NCI-H2029 (cell line): Measurements from ENCODE around the gene C11orf24.
"Not testable (repeated sequence)": the region's sequence is repeated elsewhere in the genome, so short reads cannot be mapped to it uniquely, and the experiment has no call there.

Experiments used
- DNase-seq: peaks from one replicate; lab custom pipeline; 2025; lab: John Stamatoyannopoulos, UW

Gene C11orf24

GRCh38 chr11:68298659-68299516 is 27.1 kb upstream of the C11orf24 start:
- no peak for DNase-seq

DNA sequence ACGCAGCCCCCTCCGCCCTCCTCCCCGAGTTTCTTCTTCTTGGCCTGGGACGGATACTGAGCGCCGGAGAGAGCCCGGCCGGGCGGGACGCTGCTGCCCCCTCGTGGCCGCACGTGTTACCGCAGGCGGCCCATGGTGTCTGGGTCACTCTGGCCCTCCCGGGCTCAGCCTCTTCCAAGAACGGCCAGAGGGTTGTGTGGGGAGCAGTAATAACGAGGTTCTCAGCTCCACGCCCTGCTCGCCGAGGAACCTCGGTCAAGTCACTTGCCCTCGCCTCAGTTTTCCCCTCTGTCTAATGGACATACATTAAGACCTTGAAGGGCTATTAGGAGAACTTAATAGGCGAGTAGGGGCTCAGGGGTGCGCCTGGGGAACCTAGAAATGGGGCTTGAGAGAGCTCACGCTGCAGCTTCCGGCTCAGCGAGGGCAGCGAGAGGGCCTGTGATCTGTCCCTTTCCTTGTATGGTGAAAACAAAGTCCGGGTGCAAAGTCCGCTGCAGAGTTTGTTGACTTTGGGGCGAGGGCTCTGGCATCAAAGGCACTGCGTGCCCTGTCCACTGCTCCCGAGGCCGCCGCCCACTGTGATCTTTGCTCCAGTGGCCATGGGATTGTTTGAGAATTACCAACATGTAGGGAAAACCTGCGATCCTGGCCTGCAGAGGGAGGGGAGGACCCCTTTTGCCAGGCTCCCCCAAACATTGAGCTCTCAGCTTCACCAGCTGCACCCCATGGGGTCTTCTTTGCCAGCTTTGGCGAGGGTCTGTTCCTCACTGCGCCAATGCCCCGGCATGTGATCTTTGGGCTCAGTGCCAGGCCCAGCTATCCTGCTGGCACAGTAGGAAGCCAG is 26.3 kb upstream of the C11orf24 start:
- peak; percentile 28 for DNase-seq

- no peak for DNase-seq
These were observed 25.7 kb upstream of the C11orf24 start for GRCh38 chr11:68297494-68297811.

GRCh38 chr11:68297052-68297378 is 25.2 kb upstream of the C11orf24 start:
- DNase-seq = no peak

DNA sequence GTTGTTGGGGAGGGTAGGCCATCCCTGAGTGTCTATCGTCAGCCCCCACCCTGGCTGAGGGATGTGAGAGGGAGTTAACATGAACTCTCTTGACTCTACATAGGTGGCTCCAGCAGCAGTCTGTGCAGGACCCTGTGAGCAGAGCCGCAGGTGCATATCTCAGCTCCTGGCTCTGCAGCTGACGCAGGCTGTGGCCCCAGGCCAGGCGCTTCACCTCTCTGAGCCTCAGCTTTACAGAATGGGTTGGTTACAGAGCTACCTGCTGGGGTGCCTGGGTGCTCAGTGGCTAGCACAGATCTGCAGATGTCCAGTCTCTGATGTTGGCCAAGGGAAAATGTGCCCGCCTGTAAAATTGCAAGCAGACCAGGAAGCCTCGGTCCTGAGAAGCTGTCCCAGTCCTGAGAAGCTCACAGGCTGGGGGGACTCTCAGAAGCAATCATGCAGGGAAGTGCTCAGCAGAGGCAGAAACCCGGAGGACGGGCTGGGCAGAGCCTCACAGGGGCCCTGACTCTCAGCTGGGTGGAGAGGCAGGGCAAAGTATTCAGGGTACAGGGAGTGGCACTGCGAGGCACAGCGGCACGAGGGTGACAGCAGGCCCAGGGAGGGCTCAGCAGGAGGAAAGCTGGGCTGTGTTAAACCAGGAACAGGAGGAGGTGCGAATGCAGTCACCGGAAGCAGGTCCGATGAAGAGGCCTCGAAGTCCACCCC is 24.7 kb upstream of the C11orf24 start:
- DNase-seq = no peak

DNA sequence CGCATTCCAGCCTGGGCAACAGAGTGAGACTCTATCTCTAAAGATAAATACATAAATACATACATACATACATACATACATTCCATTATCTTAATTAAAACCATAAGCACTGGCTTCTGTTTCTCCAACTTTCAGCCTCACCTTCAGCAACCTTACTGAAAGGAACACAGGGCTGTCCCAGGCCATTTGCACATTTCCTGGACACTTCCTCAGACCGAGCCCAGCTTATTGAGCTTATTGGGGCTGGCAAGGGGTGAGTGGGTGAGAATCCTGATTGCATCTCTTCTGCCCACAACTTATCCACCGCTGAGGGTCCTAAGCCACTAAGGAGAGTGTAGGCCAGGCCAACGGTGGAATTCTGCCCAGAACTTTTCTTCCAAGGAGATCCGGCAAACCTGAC is 24.2 kb upstream of the C11orf24 start:
- no peak for DNase-seq

- DNase-seq = no peak
These were observed 23.5 kb upstream of the C11orf24 start for GRCh38 chr11:68295271-68295670.

DNA sequence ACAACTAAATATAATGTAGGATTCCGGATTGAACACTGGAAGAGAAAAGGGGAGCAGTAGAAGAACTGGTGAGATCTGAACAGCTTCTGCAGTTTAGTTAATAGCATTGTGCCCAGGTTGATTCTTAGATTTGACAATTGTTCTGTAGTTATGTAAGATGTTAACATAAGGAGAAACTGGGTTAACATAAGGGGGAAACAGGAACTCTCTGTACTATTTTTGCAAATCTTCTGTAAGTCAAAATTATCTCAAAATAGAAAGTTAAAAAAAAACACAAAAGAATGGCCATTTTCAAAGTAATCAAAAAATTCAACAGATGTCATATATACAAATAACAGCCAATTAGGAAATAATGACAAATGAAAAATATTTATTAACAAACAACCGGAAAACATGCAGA is 21.9 kb upstream of the C11orf24 start:
- DNase-seq = no peak

GRCh38 chr11:68289456-68289855 is 17.7 kb upstream of the C11orf24 start:
- no peak for DNase-seq

DNA sequence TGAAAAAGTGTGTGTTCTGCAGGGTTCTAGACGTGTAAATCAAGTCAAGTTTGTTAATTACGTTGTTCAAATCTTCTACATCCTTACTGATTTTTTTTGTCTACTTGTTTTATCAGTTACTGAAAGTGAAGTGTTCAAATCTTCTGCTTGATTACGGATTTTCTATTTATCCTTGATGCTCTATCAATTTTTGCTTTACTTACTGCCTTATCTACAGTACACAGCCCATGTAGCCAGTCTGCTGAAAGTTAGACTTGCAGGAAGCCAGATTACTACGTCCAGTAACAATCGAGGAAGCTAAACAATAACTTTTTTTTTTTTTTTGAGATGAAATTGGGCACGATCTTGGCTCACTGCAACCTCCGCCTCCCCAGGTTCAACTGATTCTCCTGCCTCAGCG is 15.6 kb upstream of the C11orf24 start:
- no peak for DNase-seq

DNA sequence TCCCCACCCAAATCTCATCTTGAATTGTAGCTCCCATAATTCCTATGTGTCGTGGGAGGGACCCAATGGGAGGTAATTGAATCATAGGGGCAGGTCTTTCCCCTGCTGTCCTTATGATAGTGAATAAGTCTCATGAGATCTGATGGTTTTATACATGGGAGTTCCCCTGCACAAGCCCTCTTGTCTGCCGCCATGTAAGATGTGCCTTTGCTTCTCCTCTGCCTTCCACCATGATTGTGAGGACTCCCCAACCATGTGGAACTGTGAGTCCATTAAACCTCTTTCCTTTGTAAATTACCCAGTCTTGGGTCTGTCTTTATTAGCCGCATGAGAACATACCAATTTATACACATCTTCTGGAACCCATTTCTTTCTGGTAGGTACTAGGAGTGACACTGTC is 12.8 kb upstream of the C11orf24 start:
- not testable (repeated sequence) for DNase-seq

GRCh38 chr11:68282861-68283230 is 11.1 kb upstream of the C11orf24 start:
- DNase-seq = no peak

DNA sequence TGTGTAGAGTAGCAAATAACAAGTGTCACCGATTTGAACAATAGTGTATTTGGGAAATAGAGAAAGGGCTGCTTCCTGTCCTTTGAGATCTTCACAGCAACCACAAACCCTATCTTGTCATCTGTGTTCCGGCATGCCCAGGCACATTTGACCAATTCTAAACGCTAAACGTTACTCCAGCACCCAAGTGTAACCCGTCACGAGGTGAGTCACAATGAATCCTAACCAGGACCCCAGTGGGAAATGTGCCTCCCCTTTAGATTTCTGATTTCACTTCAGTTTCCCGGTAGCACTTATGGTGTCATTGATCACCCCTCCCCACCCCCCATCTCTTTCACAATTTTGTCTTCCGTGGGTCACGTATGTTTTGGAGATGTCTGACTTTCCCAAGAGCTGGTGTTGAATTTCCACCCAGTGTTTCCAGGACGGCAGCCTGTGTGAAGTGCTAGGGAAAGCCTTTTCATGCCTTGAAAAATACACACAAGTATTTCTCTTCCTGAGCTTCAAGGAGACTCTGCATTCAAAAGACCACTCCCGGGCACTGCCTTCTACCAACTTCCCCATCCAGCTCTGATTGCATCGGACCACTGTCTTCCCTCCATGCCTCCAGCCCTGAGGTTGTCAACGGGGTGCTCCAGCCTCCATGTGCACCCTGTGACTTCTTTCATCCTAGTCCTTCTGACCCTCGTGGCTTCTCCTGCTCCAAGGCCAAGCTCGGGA is 10.5 kb upstream of the C11orf24 start:
- no peak for DNase-seq

DNA sequence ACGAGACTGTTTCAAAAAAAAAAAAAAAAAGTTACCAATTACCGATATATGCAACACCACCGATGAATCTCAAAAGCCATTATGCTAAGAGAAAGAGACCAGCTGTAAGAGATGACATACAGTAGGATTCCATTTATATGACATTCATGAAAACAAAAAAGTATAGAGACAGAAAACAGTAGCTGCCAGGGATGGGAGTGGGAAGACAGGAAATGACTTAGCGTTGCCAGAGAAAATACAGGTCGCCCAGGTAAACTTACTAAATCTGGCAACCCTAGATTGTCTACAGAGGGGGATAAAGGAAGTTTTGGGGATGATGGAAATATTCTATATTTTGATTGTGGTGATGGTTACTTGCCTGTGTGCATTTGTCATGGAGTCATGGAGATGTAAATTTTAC is 7.9 kb upstream of the C11orf24 start:
- no peak for DNase-seq

DNA sequence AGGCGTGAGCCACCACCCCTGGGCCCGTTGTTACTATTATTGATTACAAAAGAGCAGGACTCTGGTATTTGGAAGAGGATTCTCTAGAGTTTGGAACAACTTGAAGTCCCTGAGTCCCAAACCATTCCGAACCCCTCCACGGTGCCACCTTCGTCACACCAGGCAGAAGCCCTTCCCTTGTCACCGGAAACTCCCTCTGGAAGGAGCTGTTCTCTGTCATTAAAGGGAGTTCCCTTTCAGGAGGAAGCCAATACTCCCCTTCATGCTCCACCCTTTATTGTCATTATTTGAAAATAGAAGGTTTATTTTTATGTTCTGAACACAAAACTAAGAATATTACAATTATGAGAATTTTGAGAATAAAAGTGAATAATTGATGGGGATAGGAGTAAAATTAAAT is 5.1 kb upstream of the C11orf24 start:
- DNase-seq = no peak

- DNase-seq = no peak
These were observed 4.1 kb upstream of the C11orf24 start for GRCh38 chr11:68275721-68276507.

DNA sequence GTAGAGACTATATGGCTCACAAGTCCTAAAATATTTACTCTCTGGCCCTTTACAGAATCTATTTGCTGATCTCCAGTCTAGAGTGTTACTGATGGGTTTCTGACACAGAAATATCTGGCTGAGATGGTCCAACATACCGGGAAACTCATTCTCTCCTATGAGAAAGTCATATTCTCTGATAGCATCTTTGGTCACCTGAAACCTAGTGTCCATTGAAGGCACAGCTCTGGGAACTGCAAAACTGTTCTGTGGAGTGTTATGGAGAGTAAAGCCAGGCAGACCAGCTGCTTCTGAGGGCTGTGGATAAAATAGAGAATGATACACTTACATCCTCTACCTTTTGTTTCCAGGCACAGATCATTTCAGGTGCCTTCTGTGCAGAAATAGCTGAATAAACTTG is 2.5 kb upstream of the C11orf24 start:
- DNase-seq = no peak

DNA sequence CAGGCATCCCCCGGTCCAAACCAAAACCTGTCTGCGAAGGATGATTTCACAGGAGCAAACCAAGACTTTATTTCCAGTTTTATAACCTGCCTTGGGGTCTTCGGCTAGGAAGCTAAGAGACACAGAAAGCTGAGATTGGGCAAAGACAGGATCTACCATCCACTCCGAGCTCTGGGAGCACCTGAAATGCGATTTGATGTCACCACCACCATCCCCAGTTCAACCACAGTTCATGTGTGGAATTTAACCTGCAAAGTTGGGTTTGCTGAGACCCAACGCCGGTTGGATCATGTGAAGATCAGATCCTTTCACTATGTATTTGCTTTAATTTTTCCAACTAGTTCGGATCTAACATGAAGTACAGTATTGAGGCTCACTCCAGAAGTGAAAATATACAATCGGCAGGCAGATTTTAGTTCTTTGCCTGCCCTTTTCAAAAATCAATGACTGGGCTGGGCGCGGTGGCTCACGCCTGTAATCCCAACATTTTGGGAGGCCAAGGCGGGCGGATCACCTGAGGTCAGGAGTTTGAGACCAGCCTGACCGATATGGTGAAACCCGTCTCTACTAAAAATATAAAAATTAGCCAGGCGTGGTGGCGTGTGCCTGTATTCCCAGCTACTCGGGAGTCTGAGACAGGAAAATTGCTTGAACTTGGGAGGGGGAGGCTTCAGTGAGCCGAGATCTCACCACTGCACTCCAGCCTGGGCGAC is 1.4 kb upstream of the C11orf24 start:
- DNase-seq = no peak

DNA sequence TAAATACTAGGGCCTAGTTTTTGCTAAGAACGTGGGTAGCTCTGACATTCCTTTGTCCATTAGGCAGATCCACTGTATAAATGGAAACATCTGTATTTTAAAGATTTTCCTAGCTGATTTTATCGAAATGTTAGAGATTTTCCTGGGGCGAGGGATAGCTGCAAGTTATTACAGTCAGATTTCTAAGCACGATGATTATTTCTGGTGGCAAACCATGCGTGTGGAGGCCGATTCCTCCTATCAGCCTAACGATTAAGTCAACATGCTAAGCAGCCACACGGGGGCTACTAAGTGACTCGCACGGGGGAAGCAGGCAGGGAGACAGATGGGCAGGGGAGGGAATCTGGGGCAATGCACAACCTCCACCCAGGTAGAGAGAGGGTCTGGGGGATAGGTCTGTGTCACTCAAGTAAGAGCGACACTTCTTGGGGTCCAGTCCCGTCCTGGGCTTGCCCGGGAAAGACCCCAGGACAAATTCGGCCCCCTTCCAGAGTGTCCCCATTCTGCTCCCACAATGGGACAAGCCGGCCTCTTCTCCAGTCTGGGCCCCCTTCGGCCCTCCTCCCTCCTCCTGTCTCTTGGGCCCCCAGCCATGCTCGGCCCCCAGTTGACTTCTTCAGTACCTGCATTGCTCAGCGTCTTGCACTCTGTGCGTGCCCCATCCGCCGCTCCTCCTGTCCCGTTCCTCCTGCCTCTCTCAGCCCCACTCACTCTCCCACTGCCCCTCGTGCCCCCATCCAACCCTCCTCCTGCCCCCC is 571 bp downstream of the C11orf24 start:
- DNase-seq = peak; percentile 9
